Measurements from ENCODE around the gene LMNTD2.
A peak's percentile ranks its signal among the peaks of the same experiment; 100 is the strongest.

Gene LMNTD2

DNA sequence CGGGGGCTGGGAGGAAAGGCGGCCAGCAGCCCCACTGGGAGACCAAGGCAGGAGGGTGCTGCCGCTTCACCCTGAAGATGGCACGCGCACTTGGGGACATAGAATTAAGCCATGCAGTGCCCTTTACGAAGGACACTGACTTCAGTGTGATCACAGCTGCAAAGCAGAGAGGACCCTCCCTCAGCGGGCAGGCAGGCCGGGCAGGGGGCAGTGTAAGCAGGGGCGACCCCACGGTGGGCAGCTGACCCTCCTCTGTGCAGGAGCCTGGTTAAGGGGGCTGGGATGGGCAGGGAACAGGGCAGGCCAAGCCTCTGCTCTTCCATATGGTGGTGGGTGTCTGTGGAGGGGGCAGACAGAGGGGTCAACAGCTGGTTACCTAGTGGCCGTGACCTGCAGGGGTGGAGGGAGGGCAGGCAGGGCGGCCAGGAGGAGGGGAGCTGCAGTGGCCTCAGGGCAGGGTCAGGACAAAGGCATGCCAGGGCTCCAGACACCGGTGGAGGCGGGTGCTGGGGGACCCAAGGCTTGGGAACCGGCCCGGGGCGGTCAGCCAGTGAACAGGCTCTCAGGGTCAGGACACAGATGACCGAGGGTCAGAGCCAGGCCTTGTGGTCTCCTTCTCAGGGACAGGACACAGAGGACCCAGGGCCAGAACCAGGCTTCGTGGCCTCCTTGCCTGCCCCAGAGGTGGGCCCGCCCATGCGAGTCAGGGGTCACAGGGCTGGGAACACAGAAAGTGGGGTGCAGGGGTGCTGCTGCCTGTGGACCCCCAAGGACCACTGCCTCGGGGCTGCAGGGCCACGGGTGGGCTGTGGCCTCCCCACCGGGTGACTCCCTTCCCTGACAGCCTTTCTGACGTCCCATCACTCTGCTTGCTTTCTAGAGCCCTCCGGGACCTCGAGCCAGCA, 7.2 kb downstream of the LMNTD2 start:
- no peak for DNase-seq

DNA sequence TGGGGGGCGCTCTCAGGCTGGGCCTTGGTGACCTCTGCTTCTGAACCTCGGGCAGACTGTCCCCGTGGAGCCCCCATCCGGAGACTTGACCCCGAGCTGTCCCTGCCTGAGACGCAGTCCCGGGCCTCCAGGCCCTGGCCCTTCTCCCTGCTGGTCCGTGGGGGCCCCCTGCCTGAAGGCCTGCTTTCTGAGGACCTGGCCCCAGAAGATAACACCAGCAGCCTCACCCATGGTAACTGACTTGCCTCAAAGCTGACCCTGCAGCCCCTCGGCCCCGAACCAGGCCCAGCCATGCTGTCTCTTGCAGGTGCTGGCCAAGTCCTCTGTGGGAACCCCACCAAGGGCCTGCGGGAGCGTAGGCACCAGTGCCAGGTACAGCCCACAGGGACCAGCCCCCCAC, 8.9 kb downstream of the LMNTD2 start:
- no peak for DNase-seq

DNA sequence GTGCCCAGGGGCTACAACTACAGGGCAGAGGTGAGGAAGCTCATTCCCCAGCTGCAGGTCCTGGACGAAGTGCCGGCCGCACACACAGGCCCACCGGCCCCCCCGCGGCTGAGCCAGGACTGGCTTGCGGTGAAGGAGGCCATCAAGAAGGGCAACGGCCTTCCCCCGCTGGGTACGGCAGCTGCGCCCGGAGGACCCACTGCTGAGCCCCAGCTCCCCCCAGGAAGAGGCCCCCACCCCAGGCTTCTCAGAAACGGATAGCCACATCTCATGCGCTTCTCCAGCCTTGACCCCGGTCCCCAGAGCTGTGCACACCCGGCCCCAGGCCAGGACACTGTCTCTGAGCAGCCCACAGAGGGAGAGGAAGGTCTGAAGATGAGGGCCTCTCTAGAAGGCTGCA, 9.4 kb downstream of the LMNTD2 start:
- DNase-seq = no peak

DNA sequence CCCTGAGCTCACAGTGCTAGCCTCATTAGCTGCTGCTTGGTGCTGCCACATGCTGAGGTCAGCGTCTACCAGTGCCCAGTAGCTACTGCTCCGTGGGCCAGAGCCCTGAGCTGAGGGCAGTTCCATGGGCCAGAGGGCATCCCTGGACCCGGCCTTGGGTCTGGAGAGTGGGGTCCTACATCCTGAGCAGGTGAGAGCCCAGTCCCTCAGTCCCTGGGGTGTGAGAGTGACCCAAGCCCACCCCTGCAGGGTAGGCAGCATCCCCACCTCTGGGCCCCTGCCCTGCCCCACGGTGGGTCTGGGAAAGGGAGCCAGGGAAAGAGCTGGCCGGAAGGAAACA, 9.8 kb downstream of the LMNTD2 start:
- no peak for DNase-seq

DNA sequence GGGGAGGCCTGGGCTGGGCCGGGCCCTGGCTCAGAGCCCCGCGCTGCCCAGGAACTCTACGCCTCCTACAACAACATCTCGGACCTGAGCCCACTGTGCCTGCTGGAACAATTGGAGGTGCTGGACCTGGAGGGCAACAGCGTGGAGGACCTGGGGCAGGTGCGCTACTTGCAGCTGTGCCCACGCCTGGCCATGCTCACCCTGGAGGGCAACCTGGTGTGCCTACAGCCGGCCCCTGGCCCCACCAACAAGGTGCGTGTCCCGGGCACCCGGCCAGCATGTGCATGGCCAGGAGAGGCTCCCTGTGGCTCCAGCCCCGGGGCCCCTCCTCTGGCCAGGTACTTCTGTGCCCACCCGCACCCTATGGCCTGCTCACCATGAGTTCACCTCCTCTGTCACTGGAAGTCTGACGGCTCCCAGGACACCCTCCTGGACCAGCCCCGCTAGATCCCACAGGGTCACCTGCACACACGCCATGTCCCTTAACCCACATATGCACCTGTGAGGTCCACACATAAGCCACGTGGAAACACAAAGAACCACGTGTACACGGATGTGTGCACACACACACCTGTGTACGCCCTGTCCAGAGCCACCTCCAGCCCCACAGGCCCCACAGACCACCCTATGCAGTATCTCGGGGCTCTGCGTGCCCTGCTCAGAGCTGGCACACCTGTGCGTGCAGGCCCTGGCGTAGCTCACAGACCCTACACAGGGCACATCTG, 10.4 kb downstream of the LMNTD2 start:
- no peak for DNase-seq

DNA sequence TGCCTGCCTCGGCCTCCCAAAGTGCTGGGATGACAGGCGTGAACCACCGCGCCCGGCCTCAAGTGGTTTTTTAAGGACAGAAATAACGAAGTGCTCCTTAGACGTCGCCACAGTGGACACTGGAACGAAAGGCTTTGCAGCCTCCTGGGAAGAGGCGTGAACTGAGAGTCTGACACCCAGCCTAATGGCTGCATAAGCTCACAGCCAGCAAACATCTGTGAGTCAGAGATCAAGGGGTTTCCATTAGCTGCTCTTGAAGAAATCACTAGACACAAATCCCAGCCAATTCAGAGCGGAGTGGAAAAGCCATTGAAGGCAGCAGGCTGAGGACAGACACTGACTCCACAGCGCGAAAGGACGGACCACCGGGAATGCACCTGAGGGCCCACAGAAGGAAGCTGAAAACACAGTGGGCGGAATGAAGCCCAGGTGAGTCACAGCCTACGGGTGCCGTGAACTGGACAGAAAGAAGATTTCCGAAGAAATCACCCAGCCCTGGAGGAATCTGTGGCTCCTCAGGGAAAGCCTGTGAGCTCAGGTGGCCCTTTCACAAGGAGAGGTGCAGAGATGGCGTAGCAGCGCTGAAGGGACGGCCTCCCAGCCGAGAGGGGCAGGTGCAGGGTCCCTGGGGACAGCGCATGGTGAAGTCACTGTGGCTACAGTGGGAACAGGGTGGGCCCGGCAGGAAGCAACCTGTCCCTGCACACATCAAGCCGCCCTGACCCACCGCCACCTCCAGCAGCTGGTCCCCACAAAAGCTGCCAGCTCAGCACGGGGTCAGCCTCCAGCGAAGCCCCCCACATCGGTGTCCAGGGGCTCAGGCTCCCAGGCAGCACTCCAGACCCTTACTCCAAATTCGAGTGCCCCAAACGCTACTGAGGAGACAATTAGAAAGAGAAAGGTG, 11.6 kb downstream of the LMNTD2 start:
- no peak for DNase-seq

DNA sequence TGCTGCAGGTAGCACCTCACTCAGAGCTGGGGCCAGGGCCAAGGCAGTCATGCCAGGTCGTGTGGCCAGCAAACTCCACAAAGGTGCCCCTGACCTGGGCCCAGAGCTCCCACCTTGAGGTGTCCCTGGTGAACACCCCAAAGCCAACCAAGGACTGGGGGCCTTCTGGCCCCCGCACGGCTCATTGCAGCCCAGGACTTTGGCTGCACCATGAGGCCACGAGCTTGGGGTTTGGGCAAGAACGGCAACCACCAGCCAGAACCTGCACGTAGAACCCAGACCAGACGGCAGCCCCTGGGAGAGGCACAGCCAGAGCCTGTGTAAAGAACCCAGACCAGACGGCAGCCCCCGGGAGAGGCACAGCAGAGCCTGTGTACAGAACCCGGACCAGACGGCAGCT, 15.4 kb downstream of the LMNTD2 start:
- no peak for DNase-seq

DNA sequence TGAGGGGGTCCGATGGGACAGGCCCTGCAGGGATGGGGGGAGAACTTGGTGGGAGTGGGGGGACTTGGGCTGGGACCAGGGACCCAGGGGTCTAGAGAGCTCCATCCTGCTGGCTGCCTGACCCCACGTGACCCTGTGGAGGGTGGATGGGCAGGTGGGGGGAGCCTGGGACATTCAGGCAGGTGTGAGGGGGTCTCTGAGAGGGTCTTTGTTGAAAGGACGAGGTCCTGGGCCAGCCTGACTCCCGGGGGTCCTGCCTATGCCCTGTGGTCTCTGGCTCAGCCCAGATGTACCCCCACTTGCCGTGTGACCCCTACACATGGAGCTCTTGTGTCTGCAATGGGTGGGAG, 15.7 kb downstream of the LMNTD2 start:
- no peak for DNase-seq

DNA sequence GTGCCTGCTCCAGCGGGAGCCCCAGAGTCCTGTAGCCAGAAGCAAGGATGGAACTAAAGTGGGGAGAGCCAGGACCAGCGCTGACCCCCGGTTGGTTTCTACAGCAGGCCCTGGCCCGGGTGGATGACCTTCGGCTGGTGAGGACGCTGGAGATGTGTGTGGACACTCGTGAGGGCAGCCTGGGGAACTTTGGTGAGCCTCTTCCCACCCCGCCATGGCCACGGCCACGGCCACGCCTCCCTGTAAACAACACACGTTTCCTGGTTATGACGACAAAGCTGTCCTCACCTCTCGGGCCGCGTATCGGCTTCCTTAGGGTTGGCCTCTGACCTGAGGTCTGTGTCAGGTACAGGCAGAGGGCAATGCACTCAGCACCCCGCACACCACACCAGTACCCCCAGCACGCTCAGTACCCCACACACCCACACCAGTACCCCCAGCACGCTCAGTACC, 19.1 kb downstream of the LMNTD2 start:
- DNase-seq = no peak

DNA sequence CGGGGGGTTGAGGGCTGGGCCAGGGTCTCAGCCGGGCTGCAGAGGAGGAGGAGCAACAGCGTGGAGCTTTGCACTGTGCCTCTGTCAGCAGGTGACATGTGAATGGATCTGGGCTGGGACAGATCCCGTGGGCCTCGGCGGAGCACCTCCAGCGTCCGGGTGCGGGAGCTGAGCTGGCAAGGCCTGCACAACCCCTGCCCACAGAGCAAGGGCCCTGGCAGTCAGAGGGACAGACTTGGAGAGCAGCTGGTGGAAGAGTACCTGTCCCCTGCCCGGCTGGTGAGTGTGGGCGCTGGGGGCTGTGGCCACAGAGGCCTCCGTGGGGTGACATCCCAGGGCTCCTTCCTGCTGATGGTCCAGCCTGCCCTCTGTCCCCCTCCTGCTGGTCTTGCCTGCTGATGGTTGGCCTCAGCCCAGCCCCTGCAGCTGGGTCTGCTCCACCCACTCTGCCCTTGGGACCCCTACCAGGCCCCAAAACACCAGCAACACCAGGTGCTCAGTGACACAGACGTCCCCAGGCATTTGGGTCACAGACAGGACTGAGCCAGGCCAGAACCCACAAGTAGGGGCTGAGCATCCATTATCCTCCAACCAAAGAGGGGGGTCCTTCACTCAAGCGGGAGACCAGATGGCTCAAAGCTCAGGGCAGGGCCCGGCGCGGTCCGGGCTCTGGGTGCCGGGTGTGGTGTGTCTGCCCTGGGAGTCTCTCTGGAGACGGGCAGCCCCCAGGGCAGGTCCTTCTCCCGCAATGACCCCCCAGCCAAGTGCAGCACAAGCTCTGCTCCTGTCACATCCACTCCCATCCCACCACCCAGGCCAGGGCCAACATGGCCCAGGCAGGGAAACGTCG, 19.7 kb downstream of the LMNTD2 start:
- DNase-seq = no peak

DNA sequence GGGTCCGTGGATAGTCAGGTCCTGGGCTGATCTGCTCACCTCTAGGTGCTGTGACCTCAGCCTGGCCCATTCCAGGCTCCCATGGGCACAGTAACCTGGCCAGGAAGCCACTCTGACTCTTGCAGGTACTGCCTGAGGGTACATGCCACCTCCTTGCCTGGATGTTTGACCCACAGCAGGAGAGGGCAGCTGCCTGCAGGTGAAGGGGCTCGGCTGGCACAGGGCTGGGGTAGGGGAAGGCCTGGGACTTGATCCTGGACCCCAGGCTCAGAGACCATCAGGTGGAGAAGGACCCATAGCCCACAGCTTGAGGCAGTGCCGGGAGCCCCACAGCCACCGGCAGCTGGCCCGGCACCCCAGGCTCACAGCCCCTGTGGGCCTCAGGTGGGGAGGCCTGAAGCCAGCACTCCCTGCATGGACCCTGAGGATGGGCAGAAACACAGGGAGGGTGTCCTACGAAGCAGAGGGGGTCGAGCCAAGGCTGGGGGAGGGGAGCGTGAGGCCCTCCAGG, 20.5 kb downstream of the LMNTD2 start:
- no peak for DNase-seq

DNA sequence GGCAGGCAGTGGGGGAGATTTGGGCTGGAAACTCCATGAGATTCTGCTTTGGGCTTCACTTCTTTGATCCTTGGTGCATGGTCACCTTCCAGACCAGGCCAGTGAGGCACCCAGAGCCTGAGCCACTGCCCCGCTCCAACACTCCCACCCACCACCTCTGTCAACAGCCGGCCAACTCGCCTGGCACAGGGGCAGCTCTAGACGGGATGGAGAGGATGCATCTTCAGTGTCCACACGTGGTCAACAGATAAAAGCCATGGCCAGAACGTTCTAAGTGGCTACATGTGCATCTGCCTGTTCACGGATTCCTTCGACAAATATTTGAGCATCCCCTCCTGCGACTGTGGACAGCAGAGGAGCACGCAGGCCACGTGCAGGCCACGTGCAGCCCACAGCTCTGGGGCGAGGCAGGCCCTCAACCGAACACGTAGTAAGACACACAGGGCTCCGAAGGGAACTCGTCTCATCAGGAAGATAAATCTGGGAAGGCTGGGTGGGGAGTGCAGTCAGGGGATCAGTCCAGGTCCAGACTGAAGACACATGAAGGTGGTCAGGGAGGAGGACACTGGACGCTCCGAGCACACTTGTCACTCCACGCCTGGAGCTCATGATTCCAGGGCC, 22.0 kb downstream of the LMNTD2 start:
- no peak for DNase-seq

DNA sequence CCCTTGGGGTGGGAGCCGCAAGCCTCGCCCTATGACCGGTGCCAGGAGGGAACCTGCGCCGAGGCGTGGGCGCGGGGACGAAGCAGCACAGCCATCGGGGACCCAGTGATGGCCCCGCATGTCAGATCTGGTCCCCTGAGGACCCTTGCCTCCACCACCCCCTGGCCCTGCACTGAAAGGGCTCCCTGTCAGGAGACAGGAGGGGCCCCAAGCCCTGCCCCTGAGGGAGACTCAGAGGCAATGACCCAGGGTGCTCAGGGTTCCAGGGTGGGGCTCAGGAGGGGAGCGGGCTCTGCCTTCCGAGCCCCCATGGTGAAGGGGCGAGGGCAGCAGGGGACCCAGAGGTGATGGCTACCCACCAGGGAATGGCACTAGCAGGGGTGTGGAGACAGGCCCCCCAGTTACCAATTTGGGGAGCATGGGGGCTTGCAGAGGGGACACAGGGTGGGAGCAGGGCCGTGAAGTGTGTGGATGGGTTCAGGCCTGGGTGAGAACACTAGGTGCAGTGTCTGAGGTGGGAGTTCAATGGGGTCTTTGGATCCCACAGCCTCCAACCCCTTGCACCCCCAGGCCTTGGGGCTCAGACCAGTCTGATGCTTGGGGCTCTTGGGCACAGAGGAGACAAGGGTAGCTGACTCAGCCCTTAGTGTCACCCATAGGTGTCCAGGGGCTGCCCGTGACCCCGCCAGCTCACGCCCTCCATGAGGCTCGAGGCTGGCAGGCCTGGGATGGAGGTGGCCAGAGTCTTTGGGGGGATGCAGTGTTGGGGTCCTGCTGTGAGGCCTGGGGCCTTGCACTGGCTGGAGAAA, 22.7 kb downstream of the LMNTD2 start:
- DNase-seq = no peak

DNA sequence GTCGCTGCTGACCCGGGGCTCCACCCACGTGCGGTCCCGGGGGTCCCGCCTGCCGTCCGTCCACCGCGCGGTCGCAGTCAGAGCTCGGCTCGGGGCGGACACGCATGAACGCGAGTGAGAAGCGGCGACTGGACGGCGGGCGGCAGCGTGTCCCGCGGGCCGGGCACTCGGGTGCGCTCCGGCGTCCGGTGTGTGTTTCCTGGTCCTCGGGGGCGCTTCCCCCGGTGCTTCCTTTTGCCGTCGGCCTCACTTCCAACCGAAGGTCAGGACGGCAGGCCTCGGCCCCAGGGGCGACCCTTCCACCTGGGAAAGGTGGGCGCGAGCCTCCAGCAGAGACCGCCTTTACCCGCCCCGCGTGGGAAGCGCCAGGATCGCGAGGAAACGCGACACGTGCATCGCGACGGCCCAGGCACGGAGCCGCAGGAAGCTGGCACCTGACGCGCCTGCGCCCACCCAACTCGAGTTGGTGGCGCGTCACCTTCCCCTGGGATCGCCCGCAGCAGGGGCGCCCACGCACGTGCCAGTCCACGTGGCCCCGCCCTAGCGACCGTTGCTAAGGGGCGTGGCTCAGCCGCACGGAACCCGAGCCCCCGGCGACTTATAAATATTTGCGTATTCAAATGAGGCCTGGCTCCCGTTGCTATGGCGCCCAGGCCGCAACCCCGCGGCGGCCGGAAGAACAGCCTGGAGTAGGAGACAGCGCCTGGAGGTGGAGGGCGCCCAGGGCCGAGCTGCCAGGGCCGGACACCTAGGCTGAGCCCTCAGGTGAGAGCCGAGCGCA, 23.5 kb downstream of the LMNTD2 start, which contains the start of gene LRRC56:
TSS of gene LRRC56 (plus strand) at position 687 of the 781 bp plus-strand sequence. CDS start 3,158 bp downstream, outside the sequence.
- peak; percentile 39 to 61 for DNase-seq

DNA sequence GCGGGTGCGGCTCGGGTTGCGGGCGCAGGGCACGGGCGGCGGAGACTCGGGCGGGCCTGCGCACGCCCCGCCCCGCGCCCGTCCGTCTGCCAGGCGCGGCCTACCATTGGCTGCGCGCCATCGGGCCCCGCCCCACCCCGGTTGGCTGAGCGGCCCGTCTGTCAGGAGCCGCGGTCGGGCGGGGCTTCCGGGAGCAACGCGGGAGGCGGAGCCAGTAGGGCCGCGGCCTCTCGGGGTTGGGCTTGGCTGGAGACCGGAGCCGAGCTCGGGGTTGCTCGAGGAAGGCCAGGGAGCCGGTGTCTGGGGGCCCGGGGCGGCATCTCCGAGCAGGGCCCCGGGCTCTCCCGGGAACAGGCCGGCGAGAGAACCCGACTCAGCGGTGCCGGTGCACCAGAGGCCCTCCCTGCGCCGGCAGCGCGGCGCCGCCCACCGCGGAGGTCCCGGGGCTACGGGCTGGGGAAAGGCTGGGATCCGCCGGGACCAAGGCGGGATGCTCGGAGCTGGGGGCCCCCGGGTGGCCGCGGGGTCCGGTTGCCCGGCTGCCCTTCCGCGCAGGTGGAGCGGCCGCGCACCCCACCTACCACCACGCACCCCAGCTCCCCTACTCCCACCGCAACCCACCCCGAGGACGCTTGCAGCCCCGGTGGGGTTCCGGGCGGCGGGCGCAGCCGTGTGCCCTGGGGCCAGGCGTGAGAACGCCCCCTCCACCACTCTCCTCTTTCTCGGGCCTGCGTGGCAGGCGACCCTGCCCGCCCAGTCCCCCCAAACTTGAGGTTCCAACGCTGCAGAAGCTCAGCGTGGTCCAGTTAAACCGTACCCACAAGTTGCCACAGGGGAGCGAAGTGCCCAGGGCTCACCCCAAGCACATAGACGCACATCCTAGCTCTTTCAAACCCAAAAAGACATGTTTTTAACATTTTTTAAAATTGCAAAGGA, 24.8 kb downstream of the LMNTD2 start, which contains the start of gene HRAS:
TSS of gene HRAS (minus strand) at position 58 of the 936 bp plus-strand sequence.
- peak; percentile 37 to 70 for DNase-seq

DNA sequence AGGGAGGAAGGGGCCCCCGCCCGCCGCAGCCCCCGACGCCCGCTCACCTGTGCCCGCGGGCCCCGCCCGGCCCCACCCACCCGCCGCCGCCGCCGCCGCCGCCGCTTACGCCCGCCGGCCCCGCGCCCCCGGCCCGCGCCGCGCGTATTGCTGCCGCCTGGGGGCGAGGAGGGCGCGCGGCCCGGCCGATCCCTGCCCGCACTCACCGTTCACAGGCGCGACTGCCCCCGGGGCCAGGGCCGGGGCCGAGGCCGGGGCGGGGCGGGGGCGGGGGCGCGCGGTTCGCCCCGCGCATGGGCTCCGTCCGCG, 25.4 kb downstream of the LMNTD2 start:
- no peak for DNase-seq

DNA sequence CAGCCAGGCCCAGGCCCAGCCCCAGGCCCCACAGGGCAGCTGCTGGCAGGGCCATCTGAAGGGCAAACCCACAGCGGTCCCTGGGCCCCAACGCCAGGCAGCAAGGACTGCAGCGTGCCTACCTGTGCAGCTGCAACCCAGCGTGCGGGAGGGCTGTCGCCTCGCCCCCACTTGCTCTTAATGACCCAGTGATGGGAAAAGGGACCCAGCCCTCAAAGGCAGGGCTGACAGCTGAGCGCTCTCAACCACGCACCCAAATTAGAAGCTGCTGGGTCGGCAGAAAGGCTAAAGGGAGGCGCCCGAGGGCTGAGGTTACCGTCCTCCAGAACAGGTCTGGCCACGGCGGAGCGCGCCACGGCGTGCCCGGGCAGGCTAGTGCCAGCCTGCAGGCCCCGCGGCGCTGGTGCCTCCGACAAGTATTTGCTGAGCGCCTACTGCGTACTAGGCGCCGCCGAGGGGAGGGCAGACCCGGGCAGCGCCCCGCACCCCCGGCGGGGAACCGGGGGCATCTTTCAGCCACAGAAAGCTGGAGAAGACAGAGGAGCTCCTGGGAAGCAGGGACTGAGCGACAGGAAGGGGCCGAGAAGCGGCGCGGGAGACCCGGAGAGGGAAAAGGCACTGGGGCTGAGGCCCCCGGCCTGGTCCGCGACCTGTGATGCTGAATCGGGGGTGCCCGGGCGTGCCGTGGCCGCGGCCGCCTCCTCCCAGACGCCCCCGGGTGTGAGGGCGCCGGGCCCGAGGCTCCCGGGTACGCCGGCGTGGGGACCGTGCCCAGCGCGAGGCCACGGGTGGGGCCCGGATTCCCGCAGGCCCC, 25.9 kb downstream of the LMNTD2 start:
- no peak for DNase-seq
